Stomach (tissue), 9 donors: ENCODE measurements around the gene VIT. TPM values are rescaled to one million over a fixed set of nuclear protein-coding genes. Genes with fewer than 3 reads are reported as not detected.

Experiments
- DNase-seq, 2 donors: peaks; one replicate each; pipeline versions ENCODE4 v3.0.0 to v3.0.0-alpha.2; 2013 to 2019
- H3K27ac ChIP-seq, 5 donors: fragments of 200-600 bp in 4 of 5; sonication (generic) in 4 of 5; one replicate each; pipeline ENCODE4 v1.5.1; 2013 to 2019; ENCODE audit warnings: mild to moderate bottlenecking in 1 of 5, moderate library complexity in 1 of 5
- H3K27me3 ChIP-seq, 3 donors: fragments of 200-600 bp; sonication (generic); one replicate each; pipeline ENCODE4 v1.5.1; 2017 to 2019; ENCODE audit warnings: mixed run types in 1 of 3
- H3K36me3 ChIP-seq, 4 donors: fragments of 200-600 bp; sonication (generic); 1 replicate in 3 of 4; 2 replicates in 1 of 4; pipeline ENCODE4 v1.5.1; 2016 to 2019
- H3K4me1 ChIP-seq, 4 donors: fragments of 200-600 bp; sonication (generic); one replicate each; pipeline ENCODE4 v1.5.1; 2016 to 2019
- H3K4me3 ChIP-seq, 4 donors: fragments of 200-600 bp; sonication (generic) in 3 of 4; one replicate each; pipeline ENCODE4 v1.5.1; 2016 to 2019; ENCODE audit warnings: mild to moderate bottlenecking in 1 of 4
- H3K9me3 ChIP-seq, 4 donors: fragments of 200-600 bp; sonication (generic); one replicate each; pipeline ENCODE4 v1.5.1; 2016 to 2019
- EP300 ChIP-seq: sonication (generic); formaldehyde crosslinking; IDR thresholded peaks from one replicate; pipeline ENCODE4 v1.6.1; 2017; ENCODE audit warnings: antibody characterized with exemption
- POLR2A ChIP-seq, 4 donors: fragments of 450-650 bp; IDR thresholded peaks; one replicate each; pipeline ENCODE4 v1.6.1; 2016; ENCODE audit warnings: antibody characterized with exemption in 4 of 4, control low read depth in 2 of 4, mild to moderate bottlenecking in 1 of 4, moderate library complexity in 1 of 4
- POLR2AphosphoS5 ChIP-seq, 3 donors: sonication (generic); formaldehyde crosslinking; IDR thresholded peaks; one replicate each; pipeline ENCODE4 v1.6.1; 2016; ENCODE audit warnings: antibody characterized with exemption in 3 of 3
- WGBS, 5 donors: extraction: QIAGEN DNeasy Blood & Tissue Kit in 3 of 5; methylation state at CpG; one replicate each; pipeline versions ENCODE4 v1.1.5 to v1.1.7; 2013 to 2018; 5-methylcytosine and 5-hydroxymethylcytosine counted together
- intact Hi-C: fragments of 100-400 bp; cut with DNase I; formaldehyde crosslinking; loops from one replicate; pipeline ENCODE4 v1.15.1; 2023; ENCODE audit warnings: low total_unique reads
- polyA plus RNA-seq, 3 donors: library from polyadenylated mRNA; stranded (reverse); fragments of 200-250 nt; gene quantifications; one replicate each; pipeline ENCODE4 v1.2.3, GENCODE V29; 2013
- total RNA-seq, 5 donors: library from RNA; depleted of rRNA; stranded (reverse); fragments of >200 nt; gene quantifications; one replicate each; pipeline versions ENCODE4 v1.1.0 to v1.2.3, GENCODE V29; 2014 to 2016
- TF ChIP-seq, protein P1 (sequence below), 7 experiments: fragments of 450-650 bp in 4 of 7; fragments of 200-600 bp in 3 of 7; sonication (generic) in 3 of 7; IDR thresholded peaks; one replicate each; pipeline ENCODE4 v1.5.1; 2016 to 2019; ENCODE audit warnings: antibody characterized with exemption in 7 of 7, control low read depth in 2 of 7, mild to moderate bottlenecking in 1 of 7
- donor health status: healthy with polysubstance abuse.
- donor health status: Bipolar disorder and iron deficiency.
- donor health status: healthy.

The VIT gene
- total and polyA plus RNA-seq, 8 donors, result 0.12 to 9.1 (median 2.0) TPM; not detected in 2

- Histone ChIP-seq H3K4me3 (no peak overlapping the region), H3K36me3 (no peaks in the 10 kb centered on the region), H3K27me3 (peaks cover 0 to 13% (median 0%) of the 10 kb centered on the region in 3 donors), H3K9me3 (no peaks in the 10 kb centered on the region), H3K27ac (no peak overlapping the region), H3K4me1 (no peaks in the 10 kb centered on the region)
- intact Hi-C loops, result no loop called here
- DNase-seq, result no peak
- no peak for TF ChIP-seq EP300
- no peak for TF ChIP-seq POLR2AphosphoS5 (IDR thresholded peaks at IDR 0.05)
- TF ChIP-seq, protein P1, sequence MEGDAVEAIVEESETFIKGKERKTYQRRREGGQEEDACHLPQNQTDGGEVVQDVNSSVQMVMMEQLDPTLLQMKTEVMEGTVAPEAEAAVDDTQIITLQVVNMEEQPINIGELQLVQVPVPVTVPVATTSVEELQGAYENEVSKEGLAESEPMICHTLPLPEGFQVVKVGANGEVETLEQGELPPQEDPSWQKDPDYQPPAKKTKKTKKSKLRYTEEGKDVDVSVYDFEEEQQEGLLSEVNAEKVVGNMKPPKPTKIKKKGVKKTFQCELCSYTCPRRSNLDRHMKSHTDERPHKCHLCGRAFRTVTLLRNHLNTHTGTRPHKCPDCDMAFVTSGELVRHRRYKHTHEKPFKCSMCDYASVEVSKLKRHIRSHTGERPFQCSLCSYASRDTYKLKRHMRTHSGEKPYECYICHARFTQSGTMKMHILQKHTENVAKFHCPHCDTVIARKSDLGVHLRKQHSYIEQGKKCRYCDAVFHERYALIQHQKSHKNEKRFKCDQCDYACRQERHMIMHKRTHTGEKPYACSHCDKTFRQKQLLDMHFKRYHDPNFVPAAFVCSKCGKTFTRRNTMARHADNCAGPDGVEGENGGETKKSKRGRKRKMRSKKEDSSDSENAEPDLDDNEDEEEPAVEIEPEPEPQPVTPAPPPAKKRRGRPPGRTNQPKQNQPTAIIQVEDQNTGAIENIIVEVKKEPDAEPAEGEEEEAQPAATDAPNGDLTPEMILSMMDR (IDR thresholded peaks at IDR 0.05), result no peak
- TF ChIP-seq POLR2A (IDR thresholded peaks at IDR 0.05), result no peak
- 40 to 49% (median 47%) methylated on average over 5 of the region's 5 CpGs for whole genome bisulfite sequencing, 5 donors
Observed at GRCh38 chr2:36753706-36754221, 57.3 kb downstream of the VIT start.

- TF ChIP-seq POLR2A (IDR thresholded peaks at IDR 0.05) (no peak), POLR2AphosphoS5 (IDR thresholded peaks at IDR 0.05) (no peak), EP300 (no peak)
- TF ChIP-seq, protein P1 (IDR thresholded peaks at IDR 0.05), result no peak
- Histone ChIP-seq H3K4me3 (no peak overlapping the region), H3K27ac (no peak overlapping the region), H3K27me3 (peaks cover 0 to 13% (median 0%) of the 10 kb centered on the region in 3 donors), H3K4me1 (no peaks in the 10 kb centered on the region), H3K36me3 (no peaks in the 10 kb centered on the region), H3K9me3 (no peaks in the 10 kb centered on the region)
- intact Hi-C loops, result no loop called here
- 48 to 74% (median 59%) methylated on average over 3 of the region's 3 CpGs for WGBS, 5 donors
- DNase-seq, result no peak
Observed at GRCh38 chr2:36754578-36754977, 58.1 kb downstream of the VIT start.

DNA sequence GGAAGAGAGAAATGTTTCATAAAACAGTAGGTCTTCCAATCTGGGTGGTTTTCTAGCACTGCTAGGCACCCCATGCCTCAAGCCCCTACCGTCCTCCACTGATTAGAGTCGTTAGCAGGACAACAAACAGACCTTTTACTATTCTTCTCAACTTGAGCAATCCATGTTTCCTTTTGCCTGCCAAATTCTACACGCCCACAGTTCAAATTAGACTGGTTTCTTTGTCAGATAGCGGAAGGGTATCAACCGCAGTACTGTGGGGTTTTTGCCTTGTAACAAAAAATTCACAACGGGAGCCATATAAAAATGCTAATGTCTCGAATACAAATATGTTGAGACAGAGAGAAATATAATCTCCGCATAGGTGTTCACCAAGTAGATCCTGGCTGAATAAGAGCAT lies 59.9 kb downstream of the VIT start:
- DNase-seq, result no peak
- 71 to 87% (median 80%) methylated on average over 8 of the region's 8 CpGs for WGBS, 5 donors
- Histone ChIP-seq H3K4me3 (no peak overlapping the region), H3K4me1 (no peaks in the 10 kb centered on the region), H3K27ac (no peak overlapping the region), H3K36me3 (no peaks in the 10 kb centered on the region), H3K27me3 (no peaks in the 10 kb centered on the region), H3K9me3 (no peaks in the 10 kb centered on the region)
- TF ChIP-seq EP300, result no peak
- TF ChIP-seq POLR2A (IDR thresholded peaks at IDR 0.05), result no peak
- TF ChIP-seq POLR2AphosphoS5 (IDR thresholded peaks at IDR 0.05), result no peak
- TF ChIP-seq, protein P1 (IDR thresholded peaks at IDR 0.05), result no peak
- intact Hi-C loops, result no loop called here

DNA sequence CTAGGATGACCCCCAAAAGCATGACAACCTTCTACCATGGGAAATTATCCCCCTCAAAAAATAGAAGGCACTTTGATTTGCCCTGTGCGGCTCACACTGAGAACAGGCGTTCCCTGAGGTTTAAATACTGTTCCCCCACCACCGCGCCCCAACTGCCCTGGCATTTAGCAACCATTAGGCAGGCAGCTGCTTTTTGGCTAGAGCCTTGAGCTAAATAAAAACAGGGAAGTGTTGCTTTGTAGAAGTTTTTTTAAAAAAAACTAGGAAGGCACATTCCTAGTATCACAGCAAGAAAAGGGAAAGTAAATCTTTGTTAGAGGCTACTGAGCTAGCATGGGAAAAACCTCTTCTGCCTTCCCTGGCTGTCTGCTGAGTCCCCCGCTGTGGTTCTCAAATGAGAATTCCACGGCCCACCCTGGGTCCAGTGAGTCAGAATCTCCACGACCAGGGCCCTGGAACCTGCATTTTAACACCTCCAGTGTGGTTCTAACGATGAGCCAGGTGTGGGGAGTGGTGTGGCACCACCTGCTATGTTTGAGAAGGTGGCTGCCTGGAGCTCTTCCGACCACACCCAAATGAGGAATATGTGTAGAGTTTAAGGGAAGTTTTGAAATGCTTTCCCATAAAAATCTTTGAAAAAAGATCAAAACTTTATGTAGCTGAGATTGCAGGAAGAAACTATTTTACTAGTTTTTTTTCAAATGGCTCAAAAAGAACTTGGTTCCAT lies 66.4 kb downstream of the VIT start:
- WGBS, 5 donors, result 65 to 73% (median 69%) methylated on average over 9 of the region's 9 CpGs
- H3K9me3 ChIP-seq, result no peaks in the 10 kb centered on the region

More for the DNA sequence above, 66.4 kb downstream of the VIT start:
- intact Hi-C loops, result no loop called here
- no peak for TF ChIP-seq POLR2A (IDR thresholded peaks at IDR 0.05)
- TF ChIP-seq, protein P1 (IDR thresholded peaks at IDR 0.05), result no peak
- no peak for TF ChIP-seq POLR2AphosphoS5 (IDR thresholded peaks at IDR 0.05)
- no peak for TF ChIP-seq EP300
- no peak overlapping the region for H3K27ac ChIP-seq
- no peaks in the 10 kb centered on the region for H3K36me3 ChIP-seq
- no peaks in the 10 kb centered on the region for H3K27me3 ChIP-seq
- no peaks in the 10 kb centered on the region for H3K4me1 ChIP-seq
- no peak for DNase-seq
- H3K4me3 ChIP-seq, result no peak overlapping the region
